ENCODE data around the gene PRDM16. TPM values are rescaled to one million over a fixed set of nuclear protein-coding genes. Genes with fewer than 3 reads are reported as not detected.

The PRDM16 gene
- polyA plus RNA-seq, 1 experiment = 0.06 TPM

DNA sequence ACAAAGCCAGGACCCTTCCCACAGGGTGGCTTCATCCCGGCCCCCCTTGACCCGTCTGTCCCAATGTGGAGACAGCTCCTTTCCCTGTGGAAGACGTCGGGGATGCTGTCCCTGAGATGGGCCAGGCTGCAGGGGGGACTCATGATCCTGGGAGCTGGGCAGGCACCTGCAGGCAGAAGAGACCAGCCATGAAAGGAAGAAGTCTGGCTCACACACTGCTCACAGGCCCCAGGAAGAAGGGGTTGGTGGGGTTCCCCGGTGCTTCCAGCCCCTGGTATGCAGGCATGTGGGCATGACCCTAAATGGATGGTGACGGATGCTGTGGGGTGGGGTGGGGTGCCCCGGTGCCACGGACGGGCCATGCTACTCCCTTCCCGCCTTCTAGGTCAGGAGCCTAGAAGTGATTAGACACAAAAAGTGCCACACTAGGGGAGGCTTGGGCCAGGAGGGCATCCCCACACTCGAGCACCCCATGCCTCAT, 39.5 kb upstream of the PRDM16 start:
- Histone ChIP-seq H3K27ac (ENCODE audit: low read depth, low read length) (no peak overlapping the region), H3K9me3 (ENCODE audit: control insufficient read depth, insufficient read depth, low read length) (peaks cover 67% of the 10 kb centered on the region), H3K4me3 (ENCODE audit: low read depth, low read length) (no peak overlapping the region), H3K27me3 (ENCODE audit: control insufficient read depth, insufficient read depth, low read length) (no peaks in the 10 kb centered on the region)
- ChIA-PET POLR2A (no interaction called here), CTCF (no interaction called here)
- DNase-seq (ENCODE audit: low read depth, low spot score) = no peak
- TF ChIP-seq, protein P1, sequence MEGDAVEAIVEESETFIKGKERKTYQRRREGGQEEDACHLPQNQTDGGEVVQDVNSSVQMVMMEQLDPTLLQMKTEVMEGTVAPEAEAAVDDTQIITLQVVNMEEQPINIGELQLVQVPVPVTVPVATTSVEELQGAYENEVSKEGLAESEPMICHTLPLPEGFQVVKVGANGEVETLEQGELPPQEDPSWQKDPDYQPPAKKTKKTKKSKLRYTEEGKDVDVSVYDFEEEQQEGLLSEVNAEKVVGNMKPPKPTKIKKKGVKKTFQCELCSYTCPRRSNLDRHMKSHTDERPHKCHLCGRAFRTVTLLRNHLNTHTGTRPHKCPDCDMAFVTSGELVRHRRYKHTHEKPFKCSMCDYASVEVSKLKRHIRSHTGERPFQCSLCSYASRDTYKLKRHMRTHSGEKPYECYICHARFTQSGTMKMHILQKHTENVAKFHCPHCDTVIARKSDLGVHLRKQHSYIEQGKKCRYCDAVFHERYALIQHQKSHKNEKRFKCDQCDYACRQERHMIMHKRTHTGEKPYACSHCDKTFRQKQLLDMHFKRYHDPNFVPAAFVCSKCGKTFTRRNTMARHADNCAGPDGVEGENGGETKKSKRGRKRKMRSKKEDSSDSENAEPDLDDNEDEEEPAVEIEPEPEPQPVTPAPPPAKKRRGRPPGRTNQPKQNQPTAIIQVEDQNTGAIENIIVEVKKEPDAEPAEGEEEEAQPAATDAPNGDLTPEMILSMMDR (IDR thresholded peaks at IDR 0.05; ENCODE audit: low read depth, low read length) = no peak

DNA sequence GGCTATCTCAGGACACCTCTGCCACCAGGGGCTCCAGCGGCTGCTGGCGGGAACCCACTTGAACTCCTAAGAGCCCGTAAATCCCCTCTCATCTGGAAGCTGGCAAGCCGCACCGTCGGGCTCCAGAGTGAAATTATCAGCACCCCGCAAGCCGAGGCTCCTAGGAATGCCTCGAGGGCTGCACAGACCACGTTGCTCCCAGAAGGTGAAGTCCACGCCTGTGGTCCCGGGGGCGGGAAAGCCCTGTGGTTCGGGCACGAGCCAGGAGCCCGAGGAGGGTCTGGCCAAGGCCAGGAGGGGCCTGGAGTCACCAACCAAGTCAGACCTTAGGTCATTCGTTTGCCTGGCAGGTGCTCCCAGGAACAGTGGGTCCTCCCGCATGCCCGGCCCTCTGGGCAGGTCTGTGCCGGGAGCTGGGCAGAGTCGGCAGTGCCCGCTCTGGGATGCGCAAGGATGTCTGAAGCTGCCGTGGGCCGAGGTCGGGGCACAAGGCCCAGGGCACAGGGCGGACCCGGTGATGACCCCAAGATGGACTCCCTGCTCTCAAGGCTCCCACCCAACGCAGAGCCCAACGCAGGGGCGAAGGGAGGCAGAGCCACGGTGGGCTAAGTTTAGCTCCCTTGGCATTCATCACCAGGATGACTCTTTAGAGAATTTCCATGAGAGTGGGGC, 38.9 kb upstream of the PRDM16 start:
- Histone ChIP-seq H3K27me3 (ENCODE audit: control insufficient read depth, insufficient read depth, low read length) (no peaks in the 10 kb centered on the region), H3K4me3 (ENCODE audit: low read depth, low read length) (no peak overlapping the region), H3K9me3 (ENCODE audit: control insufficient read depth, insufficient read depth, low read length) (peaks cover 67% of the 10 kb centered on the region), H3K27ac (ENCODE audit: low read depth, low read length) (no peak overlapping the region)
- TF ChIP-seq, protein P1 (IDR thresholded peaks at IDR 0.05; ENCODE audit: low read depth, low read length) = no peak
- CTCF ChIA-PET = no interaction called here
- no peak for DNase-seq (ENCODE audit: low read depth, low spot score)
- POLR2A ChIA-PET = no interaction called here

GRCh38 chr1:3030663-3031381, 38.2 kb upstream of the PRDM16 start:
- ChIA-PET POLR2A (no interaction called here), CTCF (no interaction called here)
- H3K27ac ChIP-seq (ENCODE audit: low read depth, low read length) = no peak overlapping the region
- DNase-seq (ENCODE audit: low read depth, low spot score) = no peak
- no peaks in the 10 kb centered on the region for H3K27me3 ChIP-seq (ENCODE audit: control insufficient read depth, insufficient read depth, low read length)
- H3K4me3 ChIP-seq (ENCODE audit: low read depth, low read length) = no peak overlapping the region
- TF ChIP-seq, protein P1 (IDR thresholded peaks at IDR 0.05; ENCODE audit: low read depth, low read length) = no peak
- H3K9me3 ChIP-seq (ENCODE audit: control insufficient read depth, insufficient read depth, low read length) = peaks cover 67% of the 10 kb centered on the region

DNA sequence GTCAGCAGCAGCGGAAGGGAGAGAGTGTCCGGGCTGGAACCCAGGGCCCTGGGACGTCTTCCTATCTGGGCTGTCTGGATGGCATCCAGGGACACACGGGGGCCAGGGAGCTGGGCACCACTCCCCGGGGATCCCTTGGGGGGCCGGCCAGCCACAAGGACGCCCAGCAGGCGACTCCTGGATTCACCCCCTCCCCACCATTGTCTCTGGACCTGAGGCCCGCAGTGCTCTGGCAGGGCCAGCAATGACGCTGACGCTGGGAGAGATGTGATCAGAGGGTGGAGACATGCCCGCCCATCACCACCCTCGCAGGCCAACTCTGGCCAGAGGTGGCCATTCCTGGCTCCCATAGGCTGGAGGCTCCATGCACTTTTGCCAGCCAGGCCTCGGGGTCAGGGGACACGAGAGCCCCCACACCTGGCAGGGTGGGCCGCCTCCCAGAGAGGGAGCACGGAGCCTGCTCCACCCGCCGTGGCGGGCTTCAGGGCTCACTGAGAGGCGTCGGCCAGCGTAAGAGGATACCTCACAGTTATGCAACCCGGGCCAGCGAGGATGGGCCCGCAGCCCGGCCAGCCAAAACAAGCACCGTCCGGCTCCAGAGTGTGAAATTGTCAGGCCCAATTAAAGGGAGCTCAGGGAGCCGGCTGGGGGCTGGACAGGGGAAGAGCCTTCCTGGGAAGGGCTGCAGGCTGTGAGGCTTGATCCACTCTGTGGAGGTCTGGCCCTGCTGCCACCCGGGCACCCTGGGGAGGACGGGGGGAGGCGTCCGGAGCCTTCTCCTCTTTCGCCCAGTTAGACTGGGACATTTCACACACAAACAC, 37.4 kb upstream of the PRDM16 start:
- peaks cover 70% of the 10 kb centered on the region for H3K9me3 ChIP-seq (ENCODE audit: control insufficient read depth, insufficient read depth, low read length)
- POLR2A ChIA-PET = no interaction called here
- DNase-seq (ENCODE audit: low read depth, low spot score) = no peak
- CTCF ChIA-PET = no interaction called here
- H3K4me3 ChIP-seq (ENCODE audit: low read depth, low read length) = no peak overlapping the region
- no peaks in the 10 kb centered on the region for H3K27me3 ChIP-seq (ENCODE audit: control insufficient read depth, insufficient read depth, low read length)
- TF ChIP-seq, protein P1 (IDR thresholded peaks at IDR 0.05; ENCODE audit: low read depth, low read length) = no peak
- no peak overlapping the region for H3K27ac ChIP-seq (ENCODE audit: low read depth, low read length)

Measured in AG04450 (cell line).